ENCODE data around the gene BICRAL. TPM values are rescaled to one million over a fixed set of nuclear protein-coding genes. Genes with fewer than 3 reads are reported as not detected.

Gene BICRAL
- total and polyA plus RNA-seq, 2 experiments from 2014 or later, result 2.1 to 6.3 TPM

- Histone ChIP-seq H3K4me3 (no peak overlapping the region), H3K27ac (peak overlapping the region; percentile 41), H3K79me2 (no peaks in the 10 kb centered on the region), H4K20me1 (ENCODE audit: insufficient read depth, poor library complexity, severe bottlenecking) (no peaks in the 10 kb centered on the region), H2AFZ (no peak overlapping the region), H3K4me1 (ENCODE audit: insufficient read depth) (no peaks in the 10 kb centered on the region), H3K9me3 (ENCODE audit: low read depth) (no peaks in the 10 kb centered on the region), H3K4me2 (no peak overlapping the region), H3K36me3 (replicated peaks; ENCODE audit: insufficient read depth, low read depth) (no peaks in the 10 kb centered on the region), H3K9me2 (replicated peaks; ENCODE audit: insufficient read depth) (no peaks in the 10 kb centered on the region), H3K27me3 (no peaks in the 10 kb centered on the region)
- DNase-seq (ENCODE audit: low spot score), result no peak
- TF ChIP-seq EZH2phosphoT487 (IDR thresholded peaks at IDR 0.05; ENCODE audit: low read depth, severe bottlenecking, unreplicated experiment), result no peak
- TF ChIP-seq EZH2 (IDR thresholded peaks at IDR 0.05; ENCODE audit: borderline replicate concordance), result no peak
- TF ChIP-seq CTCF (IDR thresholded peaks at IDR 0.05; ENCODE audit: poor library complexity), result no peak
- 52% methylated on average over 3 of the region's 3 CpGs for WGBS (ENCODE audit: low lambda C conversion rate, missing lambda C conversion rate)
Measured at GRCh38 chr6:42762950-42763349, 18.9 kb upstream of the BICRAL start.

GRCh38 chr6:42764911-42765648 is 16.8 kb upstream of the BICRAL start:
- 93% methylated on average over 9 of the region's 9 CpGs for WGBS (ENCODE audit: low lambda C conversion rate, missing lambda C conversion rate)
- Histone ChIP-seq H3K9me2 (replicated peaks; ENCODE audit: insufficient read depth) (no peaks in the 10 kb centered on the region), H3K27me3 (no peaks in the 10 kb centered on the region), H2AFZ (no peak overlapping the region), H3K4me2 (no peak overlapping the region), H3K4me1 (ENCODE audit: insufficient read depth) (no peaks in the 10 kb centered on the region), H3K36me3 (replicated peaks; ENCODE audit: insufficient read depth, low read depth) (no peaks in the 10 kb centered on the region), H3K79me2 (no peaks in the 10 kb centered on the region), H3K4me3 (no peak overlapping the region), H3K9me3 (ENCODE audit: low read depth) (no peaks in the 10 kb centered on the region), H3K27ac (no peak overlapping the region), H4K20me1 (ENCODE audit: insufficient read depth, poor library complexity, severe bottlenecking) (no peaks in the 10 kb centered on the region)
- TF ChIP-seq CTCF (IDR thresholded peaks at IDR 0.05; ENCODE audit: poor library complexity) (no peak), EZH2phosphoT487 (IDR thresholded peaks at IDR 0.05; ENCODE audit: low read depth, severe bottlenecking, unreplicated experiment) (no peak), EZH2 (IDR thresholded peaks at IDR 0.05; ENCODE audit: borderline replicate concordance) (no peak)
- DNase-seq (ENCODE audit: low spot score), result no peak

- Histone ChIP-seq H2AFZ (no peak overlapping the region), H3K9me2 (replicated peaks; ENCODE audit: insufficient read depth) (no peaks in the 10 kb centered on the region), H3K79me2 (no peaks in the 10 kb centered on the region), H3K27me3 (no peaks in the 10 kb centered on the region), H3K27ac (no peak overlapping the region), H3K36me3 (replicated peaks; ENCODE audit: insufficient read depth, low read depth) (no peaks in the 10 kb centered on the region), H4K20me1 (ENCODE audit: insufficient read depth, poor library complexity, severe bottlenecking) (no peaks in the 10 kb centered on the region), H3K9me3 (ENCODE audit: low read depth) (no peaks in the 10 kb centered on the region), H3K4me2 (no peak overlapping the region), H3K4me1 (ENCODE audit: insufficient read depth) (peaks cover 3% of the 10 kb centered on the region), H3K4me3 (no peak overlapping the region)
- TF ChIP-seq CTCF (IDR thresholded peaks at IDR 0.05; ENCODE audit: poor library complexity) (no peak), EZH2phosphoT487 (IDR thresholded peaks at IDR 0.05; ENCODE audit: low read depth, severe bottlenecking, unreplicated experiment) (no peak), EZH2 (IDR thresholded peaks at IDR 0.05; ENCODE audit: borderline replicate concordance) (no peak)
- WGBS (ENCODE audit: low lambda C conversion rate, missing lambda C conversion rate), result 97% methylated on average over 5 of the region's 5 CpGs
- DNase-seq (ENCODE audit: low spot score), result no peak
Measured at GRCh38 chr6:42766163-42766670, 15.6 kb upstream of the BICRAL start.
